ENCODE data around the gene LYST.

Gene LYST

GRCh38 chr1:235720544-235720943 is 146.2 kb downstream of the LYST start:
- no peak for DNase-seq (ENCODE audit: low spot score)

GRCh38 chr1:235714205-235714897 is 152.4 kb downstream of the LYST start:
- no peak for DNase-seq (ENCODE audit: low spot score)

DNA sequence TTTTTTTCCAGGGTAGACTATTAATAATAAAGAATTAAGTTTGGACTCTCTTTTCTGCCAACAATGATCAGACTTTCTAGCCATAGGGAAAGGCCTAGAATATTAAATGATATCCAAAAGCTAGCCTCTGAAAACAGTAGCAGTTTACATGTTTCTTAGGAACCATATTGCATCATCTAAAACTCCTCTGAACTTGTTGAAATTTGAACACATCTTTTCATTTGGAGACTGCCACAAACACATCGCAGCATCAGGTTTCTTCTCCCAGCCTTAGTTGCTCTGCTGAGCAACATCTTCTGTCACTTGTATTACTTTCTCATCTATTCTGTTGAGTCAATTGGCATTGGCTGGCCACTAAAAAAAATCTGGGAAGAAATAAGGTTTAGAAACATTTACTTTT is 153.9 kb downstream of the LYST start:
- no peak for DNase-seq (ENCODE audit: low spot score)

DNA sequence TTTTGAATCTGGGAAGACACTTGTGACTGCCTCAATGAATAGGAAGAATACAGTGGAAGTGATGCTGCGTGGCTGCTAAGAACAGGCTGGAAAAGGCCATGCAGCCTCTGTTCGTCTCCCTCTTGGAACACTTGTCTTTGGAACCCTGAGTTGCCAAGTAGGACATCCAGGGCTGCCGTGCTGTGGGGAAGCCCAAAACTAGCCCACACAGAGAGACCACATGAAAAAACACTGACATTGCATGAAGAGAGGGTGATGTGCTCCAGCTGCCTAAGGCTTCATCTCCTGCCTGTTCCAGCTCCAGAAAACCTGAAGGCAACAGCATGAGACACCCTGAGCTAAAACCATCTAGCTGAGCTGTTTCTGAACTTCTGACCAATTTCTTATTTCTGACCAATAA is 156.0 kb downstream of the LYST start:
- no peak for DNase-seq (ENCODE audit: low spot score)

- no peak for DNase-seq (ENCODE audit: low spot score)
These were observed 157.7 kb downstream of the LYST start for GRCh38 chr1:235709018-235709417.

- DNase-seq (ENCODE audit: low spot score) = no peak
These were observed 158.2 kb downstream of the LYST start for GRCh38 chr1:235708390-235708962.

GRCh38 chr1:235703506-235703905 is 163.2 kb downstream of the LYST start:
- no peak for DNase-seq (ENCODE audit: low spot score)

- no peak for DNase-seq (ENCODE audit: low spot score)
These were observed 164.3 kb downstream of the LYST start for GRCh38 chr1:235702412-235702811.

DNA sequence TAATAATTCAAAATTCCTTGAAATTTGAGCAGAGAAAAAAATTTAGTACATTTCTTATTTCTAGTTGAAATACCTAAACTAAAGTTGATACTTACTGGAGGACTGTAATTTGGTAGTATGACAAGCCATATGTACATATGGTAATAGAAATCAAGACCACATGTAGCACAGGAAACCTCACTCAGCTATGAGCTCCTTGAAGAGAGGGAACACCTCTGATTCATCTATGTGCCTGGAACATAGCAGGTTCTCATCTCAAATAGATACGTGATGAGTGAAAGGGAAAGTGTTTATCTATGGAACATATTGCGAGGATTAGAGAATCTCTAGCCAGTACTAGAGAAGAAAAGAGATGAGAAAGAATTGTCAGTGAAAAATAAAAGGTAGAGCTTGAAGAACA is 169.2 kb downstream of the LYST start:
- peak; percentile 66 for DNase-seq (ENCODE audit: low spot score)

- DNase-seq (ENCODE audit: low spot score) = no peak
These were observed 177.3 kb downstream of the LYST start for GRCh38 chr1:235689356-235689755.

DNA sequence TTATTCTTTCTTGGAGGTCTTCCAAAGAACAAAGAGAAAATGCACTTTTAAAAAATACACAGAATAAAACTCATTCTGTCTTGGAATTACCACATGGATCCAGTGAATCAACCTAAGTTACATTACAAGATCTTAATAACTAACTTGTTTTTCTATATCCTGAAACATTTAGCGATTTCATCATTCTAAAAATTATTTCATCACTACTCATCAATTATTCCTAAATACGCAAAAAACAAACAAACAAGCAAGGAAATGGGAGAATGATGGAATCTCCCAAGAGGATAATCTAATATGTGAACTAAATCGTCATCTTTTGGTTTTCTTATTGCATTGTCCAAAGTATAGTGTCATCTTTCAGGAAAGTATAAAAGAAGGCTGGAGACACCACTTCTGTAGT is 178.6 kb downstream of the LYST start:
- no peak for DNase-seq (ENCODE audit: low spot score)

DNA sequence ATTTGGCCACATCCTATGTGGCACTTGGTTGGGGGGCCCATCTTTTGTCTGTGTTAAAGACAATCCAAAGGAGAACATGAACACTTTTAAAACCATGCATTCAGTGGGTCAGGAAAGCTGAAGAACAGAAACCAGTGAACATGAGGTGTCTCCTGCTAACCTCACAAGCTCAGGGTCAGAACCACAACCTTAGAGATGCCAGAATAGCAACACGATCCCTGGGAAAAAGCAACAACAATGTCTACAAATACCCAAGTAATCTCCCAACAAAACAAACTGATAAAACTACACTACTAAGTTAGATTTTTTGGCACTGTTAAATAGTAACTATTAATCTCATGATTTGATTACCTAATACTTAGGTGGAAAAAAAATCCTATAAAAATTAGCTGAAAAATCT is 183.1 kb downstream of the LYST start:
- no peak for DNase-seq (ENCODE audit: low spot score)

DNA sequence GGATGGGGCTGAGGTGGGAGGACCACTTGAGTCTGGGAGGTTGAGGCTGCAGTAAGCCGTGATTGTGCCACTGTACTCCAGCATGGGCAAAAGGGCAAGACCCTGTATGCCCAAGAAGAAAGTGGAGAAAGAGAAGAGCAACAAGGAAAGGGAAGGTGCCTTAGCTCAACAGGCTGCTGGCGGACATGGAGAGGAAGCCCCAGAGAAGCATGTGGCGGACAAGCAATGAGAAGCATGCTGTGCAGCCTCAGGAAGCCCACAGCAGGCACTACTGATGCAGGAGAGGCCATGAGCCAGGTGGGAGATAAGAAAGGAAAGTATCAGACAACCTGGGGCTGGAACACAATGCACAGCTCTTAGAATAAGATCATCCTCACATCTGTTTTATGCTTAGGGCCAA is 184.5 kb downstream of the LYST start:
- no peak for DNase-seq (ENCODE audit: low spot score)

GRCh38 chr1:235679644-235680043 is 187.1 kb downstream of the LYST start:
- no peak for DNase-seq (ENCODE audit: low spot score)

DNA sequence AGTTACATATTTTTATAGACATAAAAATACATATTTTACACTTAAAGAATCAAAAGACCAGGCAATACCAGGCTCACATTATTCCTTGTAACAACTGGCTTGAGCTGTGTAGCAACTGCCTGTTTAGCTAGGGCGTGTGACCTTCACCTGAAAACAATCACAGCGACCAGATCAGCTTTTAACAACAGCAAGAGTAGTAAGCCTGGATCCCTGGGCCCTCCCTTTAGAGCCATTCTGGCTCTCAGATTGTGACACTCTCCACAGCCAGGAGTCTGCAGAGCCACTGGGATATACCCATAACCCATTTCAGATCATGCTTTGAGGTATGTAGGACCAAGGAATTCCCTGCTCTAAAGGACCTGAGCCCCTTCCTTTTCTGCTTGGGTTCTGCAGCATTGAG is 187.7 kb downstream of the LYST start:
- DNase-seq (ENCODE audit: low spot score) = no peak

DNA sequence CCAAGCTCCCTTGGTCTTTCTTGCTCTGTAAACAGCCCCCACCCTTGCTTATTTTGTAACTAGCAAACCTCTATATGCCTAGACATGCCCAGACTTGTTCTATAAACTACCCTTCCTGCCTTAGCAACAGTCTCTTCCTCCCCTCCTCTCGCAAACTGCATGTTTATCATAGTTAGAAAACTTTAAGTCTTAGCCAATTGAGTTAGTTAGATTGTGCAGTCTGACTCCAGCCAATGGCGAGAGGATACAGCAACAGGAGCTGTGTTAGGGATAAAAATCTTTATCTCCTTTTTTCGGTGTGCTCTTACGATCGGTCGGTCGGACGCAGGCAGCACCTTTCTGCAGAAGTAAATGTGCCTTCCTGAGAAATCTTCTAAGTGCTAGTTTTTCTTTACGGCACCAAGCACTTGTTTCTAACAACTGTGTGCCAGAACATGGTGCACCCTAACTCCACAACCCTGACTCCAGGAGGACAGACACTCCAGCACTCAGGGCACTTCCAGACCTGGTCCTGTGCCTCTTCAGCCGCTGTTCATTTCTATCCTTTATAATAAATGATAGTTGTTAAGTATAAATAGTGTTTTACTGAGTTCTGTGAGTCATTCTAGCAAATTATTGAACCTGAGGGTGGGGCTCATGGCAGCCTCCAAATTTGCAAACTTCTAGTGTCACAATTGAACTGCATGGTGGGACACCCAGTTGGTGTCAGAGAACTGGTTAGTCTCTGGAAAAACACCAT is 191.4 kb downstream of the LYST start:
- DNase-seq (ENCODE audit: low spot score) = no peak

DNA sequence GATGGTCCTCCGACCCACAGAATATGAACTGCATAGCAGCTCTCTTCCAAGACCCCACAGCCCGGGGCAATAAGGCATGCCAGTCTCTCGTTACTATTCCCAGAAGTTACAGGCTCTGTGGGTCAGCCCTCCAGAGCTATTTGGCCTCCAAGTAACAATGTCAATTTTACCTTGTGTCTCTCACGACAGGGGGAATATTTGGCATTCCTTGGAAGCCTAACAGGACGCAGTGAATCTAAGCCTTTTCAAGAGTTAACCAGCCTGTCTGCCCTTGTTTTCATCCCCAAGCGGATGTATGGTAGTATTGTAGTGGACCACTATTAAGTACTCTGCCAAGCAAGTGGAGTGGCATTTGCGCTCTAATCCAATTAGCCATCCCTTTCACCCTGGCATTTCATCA is 192.7 kb downstream of the LYST start:
- no peak for DNase-seq (ENCODE audit: low spot score)

DNA sequence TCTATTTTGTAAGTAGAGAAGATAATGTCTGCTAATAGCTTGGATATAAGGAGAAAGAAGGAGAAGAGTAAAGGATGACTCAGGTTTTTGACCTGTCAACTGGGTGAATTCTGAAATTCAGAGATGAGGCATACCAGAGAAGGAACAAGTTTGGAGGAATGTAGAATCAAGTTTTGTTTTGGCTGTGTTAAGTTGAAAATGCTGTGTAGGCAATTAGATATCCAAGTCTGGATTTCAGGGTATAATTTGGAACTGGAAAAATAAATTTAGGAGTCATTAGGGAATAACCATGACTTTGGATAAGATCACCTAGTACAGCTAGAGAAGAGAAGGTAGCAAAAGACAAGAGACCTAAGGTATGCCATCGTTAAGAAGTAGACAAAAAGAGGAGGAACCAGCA is 194.7 kb downstream of the LYST start:
- DNase-seq (ENCODE audit: low spot score) = no peak

GRCh38 chr1:235670157-235670776 is 196.4 kb downstream of the LYST start:
- DNase-seq (ENCODE audit: low spot score) = no peak

GRCh38 chr1:235669277-235669676 is 197.4 kb downstream of the LYST start:
- DNase-seq (ENCODE audit: low spot score) = no peak

GRCh38 chr1:235663628-235664027 is 203.1 kb downstream of the LYST start:
- no peak for DNase-seq (ENCODE audit: low spot score)

- no peak for DNase-seq (ENCODE audit: low spot score)
These were observed 205.1 kb downstream of the LYST start for GRCh38 chr1:235661568-235661967.

DNA sequence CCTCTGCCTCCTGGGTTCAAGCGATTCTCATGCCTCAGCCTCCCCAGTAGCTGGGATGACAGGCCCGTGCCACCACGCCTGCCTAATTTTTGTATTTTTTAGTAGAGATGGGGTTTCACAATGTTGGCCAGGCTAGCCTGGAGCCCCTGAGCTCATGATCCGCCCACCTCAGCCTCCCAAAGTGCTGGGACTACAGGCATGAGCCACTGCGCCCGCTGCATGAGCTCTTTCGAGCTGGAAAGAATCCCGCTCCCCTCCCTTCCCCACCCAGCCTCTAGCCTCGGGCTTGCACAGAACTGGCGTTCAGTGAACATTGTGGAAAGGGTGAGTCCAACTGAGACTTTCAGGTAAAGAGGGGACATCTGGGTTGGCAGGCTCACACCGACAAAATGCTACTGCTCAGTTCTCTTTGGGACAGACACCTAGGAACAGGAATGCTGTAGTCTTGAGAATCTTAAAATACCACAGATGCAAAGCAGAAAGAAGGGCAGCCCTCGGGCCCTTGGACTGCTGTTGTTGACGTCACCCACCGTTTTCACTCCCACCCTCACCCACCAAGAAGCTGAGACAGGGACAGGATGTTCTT is 207.4 kb downstream of the LYST start:
- no peak for DNase-seq (ENCODE audit: low spot score)
